MM.1S (cell line): ENCODE results near the gene NOP14.

Source experiments
- EZH2 ChIP-seq: fragments of 300-600 bp; sonication (generic); optimal IDR thresholded peaks from 2 replicates; pipeline ENCODE3; 2017; ENCODE audit warnings: low read depth, mild to moderate bottlenecking, antibody characterized with exemption, low read length, mixed read lengths
- EZH2phosphoT487 ChIP-seq: fragments of 300-600 bp; sonication (generic); IDR thresholded peaks from 2 replicates; pipeline ENCODE4 v1.6.1; 2018; ENCODE audit warnings: antibody characterized with exemption, low read length
- TF ChIP-seq, protein P1 (sequence below): fragments of 300-600 bp; sonication (generic); IDR thresholded peaks from 2 replicates; pipeline ENCODE4 v1.5.1; 2016; ENCODE audit warnings: antibody characterized with exemption, low read length, mixed read lengths

- TF ChIP-seq, protein P1, sequence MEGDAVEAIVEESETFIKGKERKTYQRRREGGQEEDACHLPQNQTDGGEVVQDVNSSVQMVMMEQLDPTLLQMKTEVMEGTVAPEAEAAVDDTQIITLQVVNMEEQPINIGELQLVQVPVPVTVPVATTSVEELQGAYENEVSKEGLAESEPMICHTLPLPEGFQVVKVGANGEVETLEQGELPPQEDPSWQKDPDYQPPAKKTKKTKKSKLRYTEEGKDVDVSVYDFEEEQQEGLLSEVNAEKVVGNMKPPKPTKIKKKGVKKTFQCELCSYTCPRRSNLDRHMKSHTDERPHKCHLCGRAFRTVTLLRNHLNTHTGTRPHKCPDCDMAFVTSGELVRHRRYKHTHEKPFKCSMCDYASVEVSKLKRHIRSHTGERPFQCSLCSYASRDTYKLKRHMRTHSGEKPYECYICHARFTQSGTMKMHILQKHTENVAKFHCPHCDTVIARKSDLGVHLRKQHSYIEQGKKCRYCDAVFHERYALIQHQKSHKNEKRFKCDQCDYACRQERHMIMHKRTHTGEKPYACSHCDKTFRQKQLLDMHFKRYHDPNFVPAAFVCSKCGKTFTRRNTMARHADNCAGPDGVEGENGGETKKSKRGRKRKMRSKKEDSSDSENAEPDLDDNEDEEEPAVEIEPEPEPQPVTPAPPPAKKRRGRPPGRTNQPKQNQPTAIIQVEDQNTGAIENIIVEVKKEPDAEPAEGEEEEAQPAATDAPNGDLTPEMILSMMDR: no peak
- TF ChIP-seq EZH2: no peak
- TF ChIP-seq EZH2phosphoT487: no peak
Observed at GRCh38 chr4:2927016-2927695, 36.0 kb downstream of the NOP14 start.
